Activated T-cell treated with anti-CD3 and anti-CD28 coated beads, Interleukin-2, amount 50 U/mL, for 24 hours (primary cell): ENCODE measurements around the gene OASL.

Source experiments
- DNase-seq: peaks from one replicate; pipeline ENCODE4 v3.0.0-alpha.2; 2020
- H3K27ac Mint-ChIP-seq: 2 replicates; pipeline ENCODE4 v1.8.0; 2020; ENCODE audit warnings: mild to moderate bottlenecking, mixed read lengths
- H3K27me3 Mint-ChIP-seq: 2 replicates; pipeline ENCODE4 v1.8.0; 2020; ENCODE audit warnings: mixed read lengths
- H3K36me3 Mint-ChIP-seq: 2 replicates; pipeline ENCODE4 v1.8.0; 2020; ENCODE audit warnings: low read depth, mixed read lengths
- H3K4me1 Mint-ChIP-seq: 2 replicates; pipeline ENCODE4 v1.8.0; 2020; ENCODE audit warnings: low read depth, mixed read lengths
- H3K4me3 Mint-ChIP-seq: 2 replicates; pipeline ENCODE4 v1.8.0; 2020; ENCODE audit warnings: mild to moderate bottlenecking, moderate library complexity, mixed read lengths
- H3K9me3 Mint-ChIP-seq: 2 replicates; pipeline ENCODE4 v1.8.0; 2020; ENCODE audit warnings: mixed read lengths

Gene OASL

DNA sequence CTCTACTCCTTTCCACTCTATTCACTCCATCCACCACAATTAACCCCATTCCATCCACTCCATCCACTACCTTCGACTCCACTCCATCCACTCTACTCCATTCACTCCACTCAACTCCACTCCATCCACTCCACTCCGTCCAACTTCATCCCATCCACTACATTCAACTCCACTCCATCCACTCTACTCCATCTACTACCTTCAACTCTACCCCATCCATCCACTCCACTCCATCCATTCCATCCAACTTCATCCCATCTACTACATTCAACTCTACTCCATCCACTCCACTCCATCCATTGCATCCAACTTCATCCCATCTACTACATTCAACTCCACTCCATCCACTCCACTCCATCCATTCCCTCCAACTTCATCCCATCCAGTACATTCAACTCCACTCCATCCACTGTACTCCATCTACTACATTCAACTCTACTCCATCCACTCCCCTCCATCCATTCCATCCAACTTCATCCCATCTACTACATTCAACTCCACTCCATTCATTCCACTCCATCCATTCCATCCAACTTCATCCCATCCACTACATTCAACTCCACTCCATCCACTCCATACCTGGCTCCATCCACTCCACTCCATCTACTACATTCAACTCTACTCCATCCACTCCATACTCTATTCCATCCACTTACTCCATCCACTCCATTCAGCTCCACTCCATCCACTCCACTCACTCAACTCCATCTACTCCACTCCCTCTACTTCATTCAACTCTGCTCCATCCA, 44.3 kb downstream of the OASL start:
- Mint-ChIP-seq H3K4me1 (no peaks in the 10 kb centered on the region), H3K27me3 (no peaks in the 10 kb centered on the region), H3K27ac (no peak overlapping the region), H3K36me3 (no peaks in the 10 kb centered on the region), H3K9me3 (no peaks in the 10 kb centered on the region), H3K4me3 (no peak overlapping the region)
- no peak for DNase-seq

DNA sequence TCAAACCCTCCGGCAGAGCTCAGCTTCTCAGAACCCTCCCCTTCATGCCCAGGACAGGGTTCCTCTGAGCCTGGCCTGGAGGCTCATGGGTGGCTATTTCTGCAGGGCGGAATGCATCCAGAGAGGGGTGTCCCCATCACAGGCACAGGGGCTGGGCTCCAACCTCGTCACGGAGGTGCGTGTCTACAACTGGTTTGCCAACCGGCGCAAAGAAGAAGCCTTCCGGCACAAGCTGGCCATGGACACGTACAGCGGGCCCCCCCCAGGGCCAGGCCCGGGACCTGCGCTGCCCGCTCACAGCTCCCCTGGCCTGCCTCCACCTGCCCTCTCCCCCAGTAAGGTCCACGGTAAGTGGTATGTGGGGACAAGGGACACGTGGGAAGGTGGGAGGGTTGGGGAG, 45.0 kb downstream of the OASL start:
- Mint-ChIP-seq H3K36me3 (no peaks in the 10 kb centered on the region), H3K9me3 (no peaks in the 10 kb centered on the region), H3K27me3 (peaks cover 4% of the 10 kb centered on the region), H3K4me1 (no peaks in the 10 kb centered on the region), H3K27ac (no peak overlapping the region), H3K4me3 (no peak overlapping the region)
- no peak for DNase-seq

DNA sequence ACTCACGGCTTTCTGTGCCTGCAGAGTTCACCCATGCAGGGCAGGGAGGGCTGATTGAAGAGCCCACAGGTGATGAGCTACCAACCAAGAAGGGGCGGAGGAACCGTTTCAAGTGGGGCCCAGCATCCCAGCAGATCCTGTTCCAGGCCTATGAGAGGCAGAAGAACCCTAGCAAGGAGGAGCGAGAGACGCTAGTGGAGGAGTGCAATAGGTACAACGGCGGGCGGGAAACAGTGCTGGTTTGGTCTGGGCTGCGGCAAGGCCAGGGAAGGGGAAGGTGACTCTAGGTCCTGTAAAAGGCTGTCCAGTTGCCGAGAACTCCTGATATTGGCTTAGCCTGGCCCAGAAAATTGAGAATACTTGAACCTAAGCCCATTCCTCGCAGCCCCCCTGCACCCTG, 45.5 kb downstream of the OASL start:
- H3K4me3 Mint-ChIP-seq: no peak overlapping the region
- no peaks in the 10 kb centered on the region for H3K9me3 Mint-ChIP-seq
- H3K4me1 Mint-ChIP-seq: no peaks in the 10 kb centered on the region
- no peak for DNase-seq
- H3K27ac Mint-ChIP-seq: no peak overlapping the region
- peaks cover 4% of the 10 kb centered on the region for H3K27me3 Mint-ChIP-seq
- no peaks in the 10 kb centered on the region for H3K36me3 Mint-ChIP-seq

DNA sequence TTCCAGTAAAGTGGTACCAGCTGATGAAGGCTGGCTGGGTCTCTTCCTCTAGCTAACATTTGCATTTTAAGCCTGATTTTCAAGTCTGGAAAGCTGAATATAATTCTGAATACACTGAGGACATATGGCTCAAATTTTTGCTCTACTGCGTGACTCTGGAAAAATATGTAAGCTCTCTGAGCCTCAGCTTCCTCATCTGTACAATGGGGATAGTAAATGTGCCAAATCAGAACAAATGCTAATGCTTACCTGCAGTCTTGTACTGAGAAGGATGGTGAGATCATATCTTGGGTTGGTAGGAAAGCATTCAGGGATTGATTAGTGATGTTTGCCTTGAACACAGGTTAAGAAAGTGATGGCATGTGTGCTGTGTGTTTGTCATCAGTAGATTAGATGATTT, 46.1 kb downstream of the OASL start:
- no peaks in the 10 kb centered on the region for H3K9me3 Mint-ChIP-seq
- H3K36me3 Mint-ChIP-seq: no peaks in the 10 kb centered on the region
- H3K27me3 Mint-ChIP-seq: peaks cover 4% of the 10 kb centered on the region
- H3K4me3 Mint-ChIP-seq: no peak overlapping the region
- DNase-seq: no peak
- no peaks in the 10 kb centered on the region for H3K4me1 Mint-ChIP-seq
- no peak overlapping the region for H3K27ac Mint-ChIP-seq

DNA sequence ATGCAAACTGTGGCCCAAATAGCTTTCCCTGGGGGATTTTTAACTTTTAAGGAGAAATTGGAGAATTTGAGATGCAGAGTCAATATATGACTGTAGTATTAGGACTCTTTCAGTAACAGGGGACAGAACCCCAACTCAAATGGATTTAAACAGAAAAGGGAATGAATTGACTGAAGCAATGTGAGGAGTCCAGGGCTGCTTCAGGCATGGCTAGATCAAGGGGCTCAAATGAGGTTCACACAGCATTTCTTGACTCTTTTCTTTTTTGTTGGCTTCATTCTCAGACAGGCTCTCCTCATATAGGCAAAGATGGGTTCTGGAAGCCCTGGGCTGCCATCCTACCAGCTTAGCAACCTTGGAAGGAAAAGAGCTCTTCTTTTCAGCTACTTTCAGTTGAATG, 47.1 kb downstream of the OASL start:
- Mint-ChIP-seq H3K4me1 (no peaks in the 10 kb centered on the region), H3K4me3 (no peak overlapping the region), H3K27me3 (peaks cover 4% of the 10 kb centered on the region), H3K9me3 (no peaks in the 10 kb centered on the region), H3K27ac (no peak overlapping the region), H3K36me3 (no peaks in the 10 kb centered on the region)
- DNase-seq: no peak

DNA sequence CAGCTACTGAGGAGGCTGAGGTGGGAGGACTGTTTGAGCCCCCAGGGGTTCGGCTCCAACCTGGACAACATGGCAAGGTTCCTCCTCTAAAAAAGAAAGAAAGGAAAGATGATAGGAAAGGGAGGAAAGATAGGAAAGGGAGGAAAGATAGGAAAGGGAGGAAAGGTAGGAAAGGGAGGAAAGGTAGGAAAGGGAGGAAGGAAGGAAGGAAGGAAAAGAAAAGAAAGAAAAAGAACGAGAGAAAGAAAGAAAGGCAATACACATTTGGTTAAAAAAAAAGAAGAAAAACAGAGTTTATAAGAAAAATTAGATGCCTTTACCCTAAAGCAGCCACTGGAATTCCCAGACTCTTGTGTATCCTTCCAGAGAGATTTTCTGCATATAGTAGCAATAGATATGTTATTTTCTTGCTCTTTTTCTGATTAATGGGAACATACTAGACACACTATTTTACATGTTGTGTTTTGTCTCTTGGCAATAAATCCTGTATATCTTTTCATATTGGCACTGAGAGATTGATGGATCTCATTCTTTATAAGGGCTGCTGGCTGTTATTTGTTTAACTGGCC, 48.5 kb downstream of the OASL start:
- Mint-ChIP-seq H3K36me3 (no peaks in the 10 kb centered on the region), H3K4me3 (no peak overlapping the region), H3K27ac (no peak overlapping the region), H3K27me3 (peaks cover 4% of the 10 kb centered on the region), H3K4me1 (no peaks in the 10 kb centered on the region), H3K9me3 (no peaks in the 10 kb centered on the region)
- DNase-seq: no peak

DNA sequence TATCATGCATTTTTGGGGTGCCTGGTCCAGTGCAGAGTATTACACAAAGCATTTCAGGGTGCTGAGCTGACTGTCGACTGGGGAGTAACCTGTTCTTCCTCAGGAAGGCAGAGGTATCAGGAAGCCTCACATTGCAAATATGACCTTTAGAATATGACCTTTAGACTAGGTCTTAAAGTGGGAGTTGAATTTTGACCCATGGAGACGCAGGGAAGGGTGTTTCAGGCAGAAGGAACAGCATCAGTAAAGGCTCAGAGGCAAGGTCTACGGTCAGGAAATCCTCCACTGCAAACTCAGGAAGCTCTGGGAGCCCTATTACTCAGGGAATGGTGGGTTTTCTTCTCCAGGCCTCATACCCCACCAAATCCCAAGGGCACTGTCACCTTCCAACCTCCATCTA, 49.4 kb downstream of the OASL start:
- DNase-seq: no peak
- Mint-ChIP-seq H3K4me3 (no peak overlapping the region), H3K27ac (no peak overlapping the region), H3K27me3 (peaks cover 4% of the 10 kb centered on the region), H3K4me1 (no peaks in the 10 kb centered on the region), H3K36me3 (no peaks in the 10 kb centered on the region), H3K9me3 (no peaks in the 10 kb centered on the region)

DNA sequence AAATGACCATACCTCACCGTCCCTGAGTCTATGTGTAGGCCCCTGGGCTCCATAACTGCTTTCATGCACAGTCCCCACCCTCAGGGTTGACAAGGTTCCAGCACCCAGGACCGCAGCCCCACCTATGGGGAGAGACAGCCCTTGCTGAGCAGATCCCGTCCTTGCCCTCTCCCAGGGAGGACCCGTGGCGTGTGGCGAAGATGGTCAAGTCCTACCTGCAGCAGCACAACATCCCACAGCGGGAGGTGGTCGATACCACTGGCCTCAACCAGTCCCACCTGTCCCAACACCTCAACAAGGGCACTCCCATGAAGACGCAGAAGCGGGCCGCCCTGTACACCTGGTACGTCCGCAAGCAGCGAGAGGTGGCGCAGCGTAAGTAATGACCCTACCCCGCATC, 50.4 kb downstream of the OASL start:
- Mint-ChIP-seq H3K27me3 (peaks cover 4% of the 10 kb centered on the region), H3K36me3 (no peaks in the 10 kb centered on the region), H3K27ac (no peak overlapping the region), H3K4me1 (no peaks in the 10 kb centered on the region), H3K4me3 (no peak overlapping the region), H3K9me3 (no peaks in the 10 kb centered on the region)
- DNase-seq: no peak

DNA sequence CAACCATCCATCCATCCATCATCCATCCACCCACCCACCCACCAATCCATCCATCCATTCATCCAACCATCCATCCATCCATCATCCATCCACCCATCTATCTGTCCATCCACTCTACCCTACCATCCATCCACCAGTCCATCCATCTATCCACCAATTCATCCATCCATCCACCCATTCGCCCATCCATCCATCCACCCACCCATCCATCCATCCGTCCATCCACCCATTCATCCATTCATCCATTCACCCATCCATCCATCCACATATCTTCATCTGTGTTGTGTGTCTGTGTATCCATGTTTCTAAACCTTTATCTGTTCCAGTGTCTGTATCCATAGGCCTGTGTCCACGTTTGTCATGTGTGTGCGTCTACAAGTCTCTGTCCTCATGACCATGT, 50.8 kb downstream of the OASL start:
- no peak overlapping the region for H3K27ac Mint-ChIP-seq
- no peak for DNase-seq
- H3K9me3 Mint-ChIP-seq: no peaks in the 10 kb centered on the region
- no peaks in the 10 kb centered on the region for H3K36me3 Mint-ChIP-seq
- peaks cover 4% of the 10 kb centered on the region for H3K27me3 Mint-ChIP-seq
- H3K4me3 Mint-ChIP-seq: no peak overlapping the region
- no peaks in the 10 kb centered on the region for H3K4me1 Mint-ChIP-seq

DNA sequence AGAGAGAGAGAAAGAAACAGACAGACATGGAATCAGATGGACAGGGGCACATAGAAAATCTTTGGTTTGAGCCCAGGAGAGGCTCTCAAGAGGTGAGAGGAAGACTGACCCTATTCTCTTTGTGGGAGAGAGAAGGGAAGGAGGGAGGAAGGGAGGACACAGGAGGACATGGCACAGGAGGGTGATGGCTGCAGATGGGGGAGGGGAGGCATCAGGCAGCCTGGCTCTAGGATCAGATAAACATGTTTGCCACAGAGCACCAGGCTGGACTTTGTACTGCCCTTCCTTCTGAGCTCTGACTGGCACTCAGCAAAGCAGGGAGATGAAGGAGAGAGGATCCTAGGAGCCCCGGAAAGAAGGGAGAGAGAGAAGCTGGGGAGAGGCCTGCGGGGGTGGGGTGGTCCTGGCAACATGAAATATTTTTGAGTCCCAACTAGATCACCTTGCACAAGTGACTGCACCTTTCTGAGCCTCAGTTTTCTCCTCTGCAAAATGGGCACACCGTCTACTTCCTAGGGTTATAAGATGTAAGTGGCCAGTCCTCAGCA, 54.6 kb downstream of the OASL start:
- Mint-ChIP-seq H3K27ac (no peak overlapping the region), H3K36me3 (no peaks in the 10 kb centered on the region), H3K27me3 (peaks cover 1% of the 10 kb centered on the region), H3K9me3 (no peaks in the 10 kb centered on the region), H3K4me3 (no peak overlapping the region), H3K4me1 (no peaks in the 10 kb centered on the region)
- DNase-seq: no peak

DNA sequence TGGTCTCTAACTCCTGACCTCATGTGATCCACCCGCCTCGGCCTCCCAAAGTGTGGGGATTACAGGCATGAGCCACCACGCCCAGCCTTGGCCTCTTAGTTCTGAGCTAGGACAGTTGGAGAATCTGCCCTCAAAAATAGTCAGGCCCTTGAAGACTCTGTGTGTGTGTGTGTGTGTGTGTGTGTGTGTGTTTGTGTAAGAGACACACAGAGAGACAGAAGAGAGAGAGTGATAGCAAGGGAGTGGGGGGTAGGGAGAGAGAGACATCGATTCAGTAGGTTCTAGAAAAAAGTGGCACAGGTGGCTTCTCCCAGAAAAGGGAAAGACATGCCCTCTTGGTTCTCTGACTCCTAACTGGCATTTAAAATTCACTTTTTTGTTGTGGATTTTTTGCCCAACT, 55.3 kb downstream of the OASL start:
- Mint-ChIP-seq H3K36me3 (no peaks in the 10 kb centered on the region), H3K9me3 (no peaks in the 10 kb centered on the region), H3K4me3 (no peak overlapping the region), H3K27ac (peak overlapping the region; percentile 38), H3K4me1 (no peaks in the 10 kb centered on the region), H3K27me3 (no peaks in the 10 kb centered on the region)
- no peak for DNase-seq

DNA sequence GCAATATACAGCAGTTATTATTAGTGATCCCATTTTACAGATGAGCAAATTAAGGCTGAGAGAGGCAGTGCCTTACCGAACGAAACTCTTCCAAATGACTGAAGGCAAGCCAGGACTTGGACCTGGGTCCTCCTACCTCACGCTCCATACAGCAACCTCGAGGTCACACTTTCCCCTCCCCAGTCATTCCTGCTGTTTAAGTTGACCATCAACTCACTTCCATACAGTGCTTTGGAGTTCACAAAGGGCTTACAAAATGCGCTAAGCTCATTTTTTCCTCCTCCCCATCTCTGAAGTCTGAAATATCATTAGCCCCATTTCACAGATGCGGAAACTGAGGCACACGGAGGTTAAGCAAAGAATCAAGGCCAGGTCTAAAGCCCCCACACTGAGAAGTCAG, 56.4 kb downstream of the OASL start:
- DNase-seq: no peak
- Mint-ChIP-seq H3K36me3 (no peaks in the 10 kb centered on the region), H3K27me3 (no peaks in the 10 kb centered on the region), H3K4me3 (no peak overlapping the region), H3K9me3 (no peaks in the 10 kb centered on the region), H3K4me1 (no peaks in the 10 kb centered on the region), H3K27ac (no peak overlapping the region)

DNA sequence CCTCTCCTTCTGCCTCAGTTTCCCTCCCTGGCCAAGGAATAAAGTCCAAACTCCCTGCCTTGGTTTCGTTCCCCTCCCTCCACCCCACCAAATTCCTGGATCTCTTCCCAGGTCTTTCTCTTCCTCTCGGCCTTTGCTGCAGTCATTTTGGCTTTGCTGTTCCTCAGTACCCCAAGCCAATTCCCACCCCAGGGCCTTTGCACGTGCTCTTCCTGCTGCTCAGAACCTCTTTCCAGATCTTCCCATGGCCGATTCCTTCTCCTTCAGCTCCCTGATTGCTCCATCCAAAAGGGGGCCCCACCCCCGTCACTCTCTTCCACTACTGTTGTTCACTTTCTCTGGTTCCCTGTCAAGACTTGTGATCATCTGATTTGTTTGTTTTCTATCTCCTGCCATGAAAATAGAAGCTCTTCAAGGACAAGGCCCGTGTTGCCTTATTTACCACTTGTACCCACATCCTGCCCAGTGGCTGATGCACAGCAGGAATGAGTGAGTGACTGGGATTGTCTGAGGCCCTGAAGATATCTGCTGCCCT, 57.6 kb downstream of the OASL start:
- no peaks in the 10 kb centered on the region for H3K4me1 Mint-ChIP-seq
- H3K27ac Mint-ChIP-seq: no peak overlapping the region
- H3K9me3 Mint-ChIP-seq: no peaks in the 10 kb centered on the region
- H3K4me3 Mint-ChIP-seq: no peak overlapping the region
- H3K27me3 Mint-ChIP-seq: no peaks in the 10 kb centered on the region
- no peak for DNase-seq
- no peaks in the 10 kb centered on the region for H3K36me3 Mint-ChIP-seq

DNA sequence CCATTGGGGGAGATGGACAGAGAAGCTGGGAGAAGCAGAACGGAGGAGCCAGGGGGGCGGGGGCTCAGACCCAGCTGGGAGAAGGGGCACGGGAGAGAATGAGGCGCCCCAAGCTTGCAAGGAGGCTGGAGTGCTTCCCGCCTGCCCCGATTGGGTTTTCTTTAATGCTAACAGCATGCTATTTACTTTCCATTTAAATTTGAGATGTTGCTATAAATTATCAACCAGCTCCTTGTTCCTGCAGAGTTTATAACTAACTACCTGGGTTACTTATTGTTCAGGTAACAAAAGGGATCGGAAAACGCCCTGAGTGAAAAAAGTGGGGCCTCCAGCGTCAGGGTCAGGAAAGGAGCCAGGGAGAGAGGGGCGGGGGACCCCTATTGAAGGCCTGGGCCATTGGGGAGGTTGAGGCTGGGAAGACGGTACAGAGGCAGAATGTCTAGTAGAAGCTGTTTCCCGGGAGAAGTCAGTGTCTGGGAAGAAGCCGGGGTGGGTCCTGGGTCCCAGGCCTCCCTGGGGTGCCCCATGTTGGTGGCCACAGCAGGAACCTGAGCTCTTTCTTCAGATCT, 58.2 kb downstream of the OASL start:
- DNase-seq: no peak
- Mint-ChIP-seq H3K4me3 (no peak overlapping the region), H3K36me3 (no peaks in the 10 kb centered on the region), H3K27ac (no peak overlapping the region), H3K4me1 (no peaks in the 10 kb centered on the region), H3K27me3 (no peaks in the 10 kb centered on the region), H3K9me3 (no peaks in the 10 kb centered on the region)
